ENCODE data around the gene ENGASE. TPM values are rescaled to one million over a fixed set of nuclear protein-coding genes. Genes with fewer than 3 reads are reported as not detected.

Gene ENGASE
- total and polyA plus RNA-seq, 2 of the 8 experiments (the other 6 are each of a cell fraction or from before 2014, with no cell fraction given): 9.3 to 36.1 TPM

GRCh38 chr17:79054200-79054960, 20.2 kb upstream of the ENGASE start:
- H3K79me2 ChIP-seq (ENCODE audit: control insufficient read depth in 1 of 2, insufficient read depth in 2 of 2, low read length in 2 of 2): no peaks in the 10 kb centered on the region
- H3K56ac ChIP-seq (replicated peaks; ENCODE audit: insufficient read length, low read depth, low read length): no peak overlapping the region
- H3K4me3 ChIP-seq (ENCODE audit: extremely low read depth in 1 of 4, insufficient read depth in 2 of 4, low read depth in 3 of 4, low read length in 4 of 4): no peak overlapping the region
- peaks cover 0 to 8% of the 10 kb centered on the region in 2 experiments; a peak in 3 of 4 replicates for H3K9me3 ChIP-seq (ENCODE audit: insufficient read depth in 2 of 2, low read depth in 1 of 2, low read length in 1 of 2)
- H3K4me2 ChIP-seq (ENCODE audit: insufficient read depth in 1 of 2, low read depth in 2 of 2, low read length in 2 of 2): no peak overlapping the region
- no peak for DNase-seq (ENCODE audit: low read depth in 1 of 2, low spot score in 2 of 2)
- H2AK5ac ChIP-seq (ENCODE audit: low read depth, low read length): no peak overlapping the region
- H4K5ac ChIP-seq (ENCODE audit: insufficient read length, low read depth, low read length): no peak overlapping the region
- H4K20me1 ChIP-seq (replicated peaks in 1 of 2; ENCODE audit: control insufficient read depth in 1 of 2, insufficient read depth in 2 of 2, low read length in 2 of 2): no peaks in the 10 kb centered on the region
- H2BK5ac ChIP-seq (ENCODE audit: low read depth, low read length): no peak overlapping the region
- no peak overlapping the region for H4K8ac ChIP-seq (ENCODE audit: extremely low read depth, insufficient read depth, low read length)
- no peak overlapping the region for H3K14ac ChIP-seq (ENCODE audit: insufficient read length)
- POLR2A ChIA-PET (ENCODE audit: partially characterized antibody): no interaction called here
- no peak overlapping the region for H3K9ac ChIP-seq (replicated peaks in 1 of 4; ENCODE audit: extremely low read depth in 1 of 4, low read depth in 3 of 4, low read length in 3 of 4)
- no peaks in the 10 kb centered on the region for H3K23me2 ChIP-seq (ENCODE audit: low read depth, low read length)
- H2BK15ac ChIP-seq (ENCODE audit: low read length): no peak overlapping the region
- H3K79me1 ChIP-seq (ENCODE audit: low read depth, low read length): no peaks in the 10 kb centered on the region
- no peak overlapping the region for H4K91ac ChIP-seq (replicated peaks; ENCODE audit: insufficient read length, low read length)
- CTCF ChIA-PET (ENCODE audit: partially characterized antibody): interaction anchor here (0.7 to 2.9 kb wide), 5 partner anchors 9 to 1234 kb away, joined by 3 to 21 read pairs (median 4); no protein-coding TSS in a partner anchor
- H3K18ac ChIP-seq (ENCODE audit: extremely low read depth, low read length): no peak overlapping the region
- WGBS, 2 experiments (ENCODE audit: extremely low coverage in 1 of 2, insufficient coverage in 1 of 2, insufficient read length in 1 of 2, insufficient replicate concordance in 2 of 2, low coverage in 1 of 2, low lambda C conversion rate in 2 of 2, missing lambda C conversion rate in 1 of 2): 76% methylated on average over 2 of the region's 2 CpGs; no CpG with 5 or more reads in 1 of the 2 experiments
- FAIRE-seq: no peak
- H2AFZ ChIP-seq (ENCODE audit: low read length): no peak overlapping the region
- H2BK12ac ChIP-seq (ENCODE audit: low read depth, low read length): no peak overlapping the region
- H3K23ac ChIP-seq (ENCODE audit: insufficient read length): no peak overlapping the region
- no peaks in the 10 kb centered on the region for H3K4me1 ChIP-seq (replicated peaks in 1 of 4; ENCODE audit: control insufficient read depth in 3 of 4, insufficient read depth in 4 of 4, low read length in 3 of 4)
- H2BK120ac ChIP-seq (replicated peaks; ENCODE audit: low read depth, low read length): no peak overlapping the region
- H2BK20ac ChIP-seq (ENCODE audit: low read length): no peak overlapping the region
- no peak overlapping the region for H3K4ac ChIP-seq (replicated peaks; ENCODE audit: insufficient read length, low read depth, low read length)
- no peak for TF ChIP-seq SIN3A (conservative IDR thresholded peaks at IDR 0.05 in 1 of 2, IDR thresholded peaks at IDR 0.05 in 1 of 2; ENCODE audit: low read depth in 1 of 2, low read length in 2 of 2)
- TF ChIP-seq PHF8 (conservative IDR thresholded peaks at IDR 0.05; ENCODE audit: low read depth, low read length): no peak
- TF ChIP-seq, protein P1, sequence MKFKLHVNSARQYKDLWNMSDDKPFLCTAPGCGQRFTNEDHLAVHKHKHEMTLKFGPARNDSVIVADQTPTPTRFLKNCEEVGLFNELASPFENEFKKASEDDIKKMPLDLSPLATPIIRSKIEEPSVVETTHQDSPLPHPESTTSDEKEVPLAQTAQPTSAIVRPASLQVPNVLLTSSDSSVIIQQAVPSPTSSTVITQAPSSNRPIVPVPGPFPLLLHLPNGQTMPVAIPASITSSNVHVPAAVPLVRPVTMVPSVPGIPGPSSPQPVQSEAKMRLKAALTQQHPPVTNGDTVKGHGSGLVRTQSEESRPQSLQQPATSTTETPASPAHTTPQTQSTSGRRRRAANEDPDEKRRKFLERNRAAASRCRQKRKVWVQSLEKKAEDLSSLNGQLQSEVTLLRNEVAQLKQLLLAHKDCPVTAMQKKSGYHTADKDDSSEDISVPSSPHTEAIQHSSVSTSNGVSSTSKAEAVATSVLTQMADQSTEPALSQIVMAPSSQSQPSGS (IDR thresholded peaks at IDR 0.05; ENCODE audit: low read length): no peak
- no peak for TF ChIP-seq CBX8 (IDR thresholded peaks at IDR 0.05; ENCODE audit: borderline replicate concordance, low read depth, low read length)
- H3K27ac ChIP-seq (ENCODE audit: low read depth, low read length): no peak overlapping the region
- H3K36me3 ChIP-seq (ENCODE audit: control insufficient read depth in 2 of 4, insufficient read depth in 4 of 4, low read length in 3 of 4): no peaks in the 10 kb centered on the region
- no peaks in the 10 kb centered on the region; a peak in 4 of 7 replicates for H3K27me3 ChIP-seq (replicated peaks in 1 of 4; ENCODE audit: control insufficient read depth in 3 of 4, extremely low read depth in 1 of 4, insufficient read depth in 3 of 4, low read length in 3 of 4)
